Ureter (tissue), 1 donor: ENCODE data around the gene FADS2. TPM values are rescaled to one million over a fixed set of nuclear protein-coding genes. Genes with fewer than 3 reads are reported as not detected.

ENCODE experiments used
- DNase-seq: peaks from one replicate; pipeline ENCODE4 v3.0.0-alpha.2; 2020; ENCODE audit warnings: low spot score
- total RNA-seq: library from RNA; stranded (reverse); gene quantifications from one replicate; pipeline ENCODE4 v1.2.4, GENCODE V29; 2023
- donor health status: DM: yes; HTN: yes; CAD: no.

Gene FADS2
- total RNA-seq = 118 TPM

DNA sequence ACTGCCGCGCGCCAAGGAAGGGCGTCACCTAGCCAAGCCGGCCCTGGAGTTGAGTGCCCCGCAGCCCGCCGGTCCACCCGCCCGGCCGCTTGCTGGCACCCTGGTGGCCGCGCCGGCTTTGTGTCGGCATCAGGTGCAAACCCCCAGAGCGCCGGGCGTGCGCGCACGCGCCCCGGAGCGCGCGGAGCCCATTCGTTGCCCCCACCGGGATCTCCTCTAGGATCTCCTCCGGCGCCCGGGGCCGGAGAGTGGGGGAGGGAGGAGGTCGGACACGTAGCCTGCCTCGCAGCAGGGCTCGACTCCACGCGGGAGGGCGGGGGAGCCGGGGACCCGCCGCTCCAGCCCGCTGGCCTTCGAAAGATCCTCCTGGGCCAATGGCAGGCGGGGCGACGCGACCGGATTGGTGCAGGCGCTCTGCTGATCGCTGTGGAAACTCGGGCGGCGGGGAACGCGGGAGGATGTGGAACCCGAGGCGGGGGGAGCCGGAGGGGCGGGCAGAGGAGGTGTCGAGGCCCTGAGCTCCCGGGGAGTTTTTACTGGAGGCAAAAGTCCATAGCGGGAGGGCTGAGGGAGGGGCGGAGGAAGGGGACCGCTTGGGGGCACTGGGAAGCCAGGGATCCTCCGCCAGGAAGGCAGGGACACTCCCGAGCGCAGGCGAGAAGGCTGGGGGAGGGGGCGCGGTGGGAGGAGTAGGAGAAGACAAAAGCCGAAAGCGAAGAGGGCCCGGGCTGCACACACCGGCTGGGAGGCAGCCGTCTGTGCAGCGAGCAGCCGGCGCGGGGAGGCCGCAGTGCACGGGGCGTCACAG lies at the start of gene FADS2:
Gene FADS2 (plus strand): TSS at position 730 of the 808 bp plus-strand sequence. CDS start 91 bp downstream, outside the sequence.
- DNase-seq = peak; percentile 95

DNA sequence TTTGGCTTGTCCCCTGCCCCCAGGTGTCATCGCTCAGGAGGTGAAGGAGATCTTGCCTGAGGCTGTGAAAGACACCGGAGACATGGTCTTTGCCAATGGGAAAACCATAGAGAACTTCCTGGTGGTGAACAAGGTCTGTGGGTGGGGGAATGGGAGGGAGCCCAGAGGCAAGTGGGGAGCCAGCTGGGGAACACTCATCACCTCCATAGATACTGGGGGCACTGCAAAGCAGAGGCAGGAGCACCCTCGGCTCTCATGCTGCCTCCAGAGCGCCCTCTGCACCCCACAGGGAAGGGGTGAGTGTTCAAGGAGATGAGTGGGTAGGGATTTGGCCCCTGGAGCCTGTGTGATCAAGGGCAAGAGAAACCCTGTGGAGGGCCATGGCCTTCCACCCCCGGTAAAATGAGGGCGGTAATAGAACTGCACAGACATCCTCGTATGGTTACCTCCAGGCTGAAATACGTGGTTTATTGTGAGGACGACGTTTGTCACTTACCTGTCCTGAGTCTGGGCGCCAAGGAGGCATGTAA lies 49.7 kb upstream of the FADS2 start:
- DNase-seq = no peak

DNA sequence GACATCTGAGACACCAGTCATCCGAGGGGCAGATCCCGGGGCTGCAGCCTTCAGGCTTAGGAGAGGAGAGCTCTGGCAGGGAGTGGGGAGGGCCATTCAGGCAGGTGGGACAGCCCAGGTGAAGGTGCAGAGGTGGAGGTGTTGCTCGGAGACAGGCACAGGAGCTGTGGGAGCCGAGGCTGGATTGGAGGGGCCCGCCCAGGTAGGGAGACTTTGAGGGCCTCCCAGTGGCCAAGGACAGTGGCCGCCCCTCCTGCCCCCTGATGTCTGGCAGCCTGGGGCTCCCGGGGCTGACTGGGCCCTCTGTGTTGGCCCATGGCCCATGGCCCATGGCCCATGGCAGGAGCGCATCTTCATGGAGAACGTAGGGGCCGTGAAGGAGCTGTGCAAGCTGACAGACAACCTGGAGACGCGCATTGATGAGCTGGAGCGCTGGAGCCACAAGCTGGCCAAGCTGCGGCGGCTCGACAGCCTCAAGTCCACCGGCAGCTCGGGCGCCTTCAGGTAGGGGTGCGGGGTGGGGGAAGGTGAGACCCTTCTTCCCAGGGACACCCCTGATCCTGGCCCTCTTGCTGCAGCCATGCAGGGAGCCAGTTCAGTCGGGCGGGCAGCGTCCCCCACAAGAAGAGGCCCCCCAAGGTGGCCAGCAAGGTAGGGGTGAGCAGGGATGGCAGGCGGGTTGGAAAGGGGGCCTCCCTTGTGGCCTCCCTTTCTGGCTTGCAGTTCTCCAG lies 49.0 kb upstream of the FADS2 start:
- DNase-seq = no peak

DNA sequence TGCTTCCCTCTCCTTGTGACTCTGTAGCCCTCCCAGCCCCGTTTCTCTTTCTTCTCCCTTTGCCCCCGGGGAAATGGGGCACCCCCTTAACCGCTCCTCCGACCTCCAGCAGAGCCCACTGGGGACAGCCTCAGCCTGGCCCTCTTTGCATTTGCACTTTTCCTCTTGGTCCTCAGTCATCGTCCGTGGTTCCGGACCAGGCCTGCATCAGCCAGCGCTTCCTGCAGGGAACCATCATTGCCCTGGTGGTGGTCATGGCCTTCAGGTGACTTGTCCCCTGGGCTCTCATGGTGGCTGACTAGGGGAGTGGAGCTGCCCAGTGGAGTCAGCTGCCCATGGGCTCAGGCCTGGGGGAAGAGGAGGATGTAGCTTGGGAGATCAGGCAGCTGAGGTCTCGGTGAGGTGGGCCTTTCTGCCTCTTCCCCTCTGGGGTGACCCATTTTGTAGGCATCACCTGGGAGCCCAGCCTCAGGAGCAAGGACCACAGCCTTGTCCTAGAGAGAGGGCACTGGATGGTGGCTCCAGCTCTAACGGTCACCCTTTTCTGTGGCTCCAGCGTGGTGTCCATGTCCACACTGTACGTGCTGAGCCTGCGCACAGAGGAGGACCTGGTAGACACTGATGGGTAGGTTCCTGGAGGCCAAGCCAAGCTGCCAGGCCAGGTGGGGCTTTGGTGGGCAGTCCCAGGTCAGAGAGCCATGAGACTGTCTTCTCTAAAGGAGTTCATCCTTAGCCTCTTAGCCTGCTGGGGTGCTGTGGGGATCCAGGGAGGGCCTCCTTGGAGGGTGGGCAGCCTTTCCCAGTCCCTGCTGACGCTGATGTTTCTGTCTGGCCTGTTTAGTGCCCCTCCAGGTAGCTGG lies 48.2 kb upstream of the FADS2 start:
- no peak for DNase-seq

DNA sequence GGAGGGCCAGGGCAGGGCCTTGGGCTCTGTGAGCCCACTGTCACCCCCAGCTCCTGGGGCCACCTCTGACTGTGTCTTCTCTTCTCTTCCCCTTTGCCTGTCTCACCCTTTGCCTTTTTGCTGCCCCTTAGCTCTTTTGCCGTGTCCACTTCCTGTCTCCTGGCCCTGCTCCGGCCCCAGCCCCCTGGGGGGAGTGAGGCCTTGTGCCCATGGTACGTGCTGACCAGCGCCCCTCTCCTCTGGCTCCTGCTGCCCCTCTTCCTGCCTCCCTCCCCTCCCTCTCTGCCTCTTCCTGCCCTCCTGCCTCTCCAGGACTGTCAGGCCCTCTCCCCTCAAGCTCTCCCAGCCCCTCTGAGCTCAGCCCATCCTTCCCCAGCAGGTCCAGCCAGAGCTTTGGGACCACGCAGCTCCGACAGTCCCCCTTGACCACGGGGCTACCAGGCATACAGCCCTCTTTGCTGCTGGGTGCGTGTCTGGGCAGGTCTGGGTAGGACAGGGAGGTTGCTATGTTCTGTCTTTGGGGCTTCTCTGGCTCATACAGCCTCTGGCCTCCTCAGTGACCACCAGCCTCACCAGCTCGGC lies 47.4 kb upstream of the FADS2 start:
- DNase-seq = no peak

DNA sequence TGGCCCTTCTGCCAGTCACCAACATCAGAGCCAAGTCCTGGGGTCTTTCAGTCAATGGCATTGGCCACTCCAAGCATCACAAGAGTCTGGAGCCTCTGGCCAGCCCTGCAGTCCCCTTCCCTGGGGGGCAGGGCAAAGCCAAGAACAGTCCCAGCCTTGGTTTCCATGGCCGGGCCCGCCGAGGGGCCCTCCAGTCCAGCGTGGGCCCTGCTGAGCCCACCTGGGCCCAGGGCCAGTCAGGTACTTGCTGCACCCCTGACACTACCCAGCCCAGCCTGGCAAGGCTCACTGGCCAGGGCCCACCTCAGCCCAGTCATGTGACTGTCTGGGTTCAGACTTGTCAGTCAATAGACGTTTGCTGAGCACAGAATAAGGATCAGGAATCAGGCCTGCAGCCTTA lies 46.5 kb upstream of the FADS2 start:
- DNase-seq = no peak

DNA sequence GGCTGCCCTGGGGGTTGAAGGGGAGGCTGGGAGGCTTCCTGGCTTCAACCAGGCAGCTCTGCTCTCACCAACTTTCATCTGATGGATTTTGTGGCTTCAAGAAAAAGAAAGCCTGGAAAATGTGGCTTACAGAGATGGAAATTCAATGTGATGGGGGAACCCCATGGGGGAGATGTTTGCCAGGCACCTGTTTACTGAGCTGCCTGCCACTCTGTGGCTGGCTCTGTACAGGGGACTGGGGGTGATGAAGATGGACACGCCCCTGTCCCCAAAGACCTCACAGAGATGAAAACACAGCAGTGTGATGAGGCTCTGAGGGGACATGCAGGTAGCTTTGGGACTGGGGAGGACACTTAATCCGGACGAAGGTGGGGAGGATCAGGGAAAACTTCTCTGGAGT lies 45.8 kb upstream of the FADS2 start:
- DNase-seq = no peak

DNA sequence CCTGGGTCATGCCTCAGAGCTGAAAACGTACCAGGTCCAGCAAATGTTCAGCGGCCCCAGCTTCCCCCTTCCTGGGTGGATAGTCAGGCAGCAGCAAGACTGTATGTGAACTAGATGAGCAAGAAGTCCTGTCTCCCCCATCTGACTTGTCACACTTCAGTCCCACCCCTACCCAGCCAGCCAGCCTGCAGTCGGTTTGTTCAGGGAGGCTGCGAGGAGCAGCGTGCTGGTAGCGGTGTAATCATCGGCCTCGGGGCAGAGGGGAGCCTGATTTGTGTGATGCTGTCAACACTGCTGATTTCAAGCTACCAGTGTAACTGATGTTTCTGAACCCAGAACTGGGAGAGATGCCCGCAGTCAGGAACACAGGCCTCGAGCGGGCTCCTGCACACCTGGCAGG lies 45.3 kb upstream of the FADS2 start:
- DNase-seq = no peak

DNA sequence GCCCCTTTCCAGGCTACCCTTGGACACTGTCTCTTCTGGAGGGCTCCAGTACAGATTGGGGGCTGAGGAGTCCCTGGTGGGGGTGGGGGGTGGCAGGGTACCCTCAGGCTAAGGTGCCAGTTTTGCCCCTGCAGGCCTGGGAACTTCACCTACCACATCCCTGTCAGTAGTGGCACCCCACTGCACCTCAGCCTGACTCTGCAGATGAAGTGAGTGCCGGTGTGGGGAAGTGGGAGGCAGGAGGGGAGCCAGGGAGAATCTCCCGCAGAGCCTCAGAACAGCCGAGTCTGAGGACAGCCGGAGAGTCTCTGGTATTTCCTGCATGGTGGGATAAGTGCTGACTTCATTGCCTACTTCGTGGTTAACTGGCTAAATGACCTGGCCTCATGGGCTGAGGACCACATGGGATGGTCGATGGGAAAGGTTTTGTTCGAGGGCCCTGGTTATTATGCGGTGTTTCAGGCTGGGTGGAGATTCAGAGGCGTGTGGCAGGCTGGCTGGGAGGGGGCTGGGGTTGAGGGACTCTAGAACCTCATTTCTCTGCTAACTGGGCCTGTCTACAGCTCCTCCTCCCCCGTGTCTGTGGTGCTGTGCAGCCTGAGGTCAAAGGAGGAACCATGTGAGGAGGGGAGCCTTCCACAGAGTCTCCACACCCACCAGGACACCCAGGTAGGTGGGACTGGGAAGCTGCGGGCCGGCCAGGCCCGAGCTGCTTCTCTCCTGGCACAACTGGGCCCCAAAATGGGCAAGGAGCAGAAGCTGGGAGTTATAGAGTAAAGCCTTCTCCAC lies 44.2 kb upstream of the FADS2 start:
- no peak for DNase-seq

DNA sequence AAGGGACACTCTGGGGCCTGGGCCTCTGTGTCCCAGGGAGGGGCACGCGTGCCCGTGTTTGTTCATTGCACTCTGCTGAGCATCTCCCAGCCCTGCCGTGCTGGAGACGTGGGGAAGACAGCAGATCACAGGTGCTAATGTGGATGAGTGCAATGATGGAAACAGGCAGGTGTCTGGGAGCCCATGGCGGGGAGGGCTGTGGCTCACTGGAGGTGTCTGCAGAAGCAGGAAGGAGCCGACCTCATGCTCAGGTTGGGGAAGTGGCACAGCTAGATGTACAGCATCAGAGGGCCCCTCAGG lies 43.6 kb upstream of the FADS2 start:
- DNase-seq = no peak

DNA sequence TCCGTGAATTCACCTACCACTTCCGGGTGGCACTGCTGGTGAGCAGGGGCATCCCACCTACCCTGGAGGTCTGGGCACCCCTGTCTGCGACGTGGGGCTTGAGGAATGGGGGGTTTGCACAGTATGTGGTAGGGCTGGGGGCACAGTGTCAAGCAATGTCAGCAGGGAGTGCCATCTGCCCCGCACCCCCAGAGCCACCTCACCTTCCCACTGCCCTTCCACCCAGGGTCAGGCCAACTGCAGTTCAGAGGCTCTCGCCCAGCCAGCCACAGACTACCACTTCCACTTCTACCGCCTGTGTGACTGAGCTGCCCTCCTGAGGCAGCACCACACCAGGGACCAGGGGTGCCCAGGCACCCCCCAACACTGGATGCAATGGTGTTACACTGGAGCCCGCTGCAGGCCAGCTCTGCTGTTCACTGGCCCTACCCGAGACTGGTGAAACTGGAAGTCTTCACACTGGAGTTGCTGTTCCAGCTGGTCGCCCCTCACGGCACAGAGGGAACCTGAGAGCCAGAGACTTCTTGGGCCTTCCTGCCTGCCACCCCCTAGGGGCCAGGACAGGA lies 42.2 kb upstream of the FADS2 start:
- no peak for DNase-seq

DNA sequence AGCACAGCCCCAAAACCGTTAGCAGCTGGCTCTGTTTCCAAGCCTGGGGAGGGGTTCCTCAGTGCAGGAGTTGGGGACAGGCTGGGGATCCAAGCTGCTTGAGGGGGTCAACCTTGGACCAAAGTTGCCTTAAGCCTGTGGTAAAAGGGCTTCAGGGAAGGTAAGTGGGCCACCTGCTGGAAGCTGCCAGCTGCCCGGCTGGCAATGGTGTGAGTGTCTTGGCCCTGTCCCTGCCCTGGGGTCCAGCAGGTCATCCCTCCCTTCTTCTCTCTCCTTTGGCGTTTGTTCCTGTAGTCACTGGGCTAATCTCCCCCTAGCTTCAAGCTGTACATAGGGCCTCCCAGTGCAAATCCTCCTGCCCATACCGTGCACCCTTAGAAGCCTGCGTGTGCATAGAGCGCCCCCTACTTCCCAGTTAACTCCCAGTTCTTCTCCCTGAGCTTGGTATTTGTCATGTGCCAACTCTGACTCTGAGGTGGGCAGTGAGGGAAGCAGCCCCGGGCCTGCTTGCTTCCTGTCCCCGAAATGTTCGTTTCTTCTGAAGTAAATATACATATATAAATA lies 40.1 kb upstream of the FADS2 start:
- no peak for DNase-seq

DNA sequence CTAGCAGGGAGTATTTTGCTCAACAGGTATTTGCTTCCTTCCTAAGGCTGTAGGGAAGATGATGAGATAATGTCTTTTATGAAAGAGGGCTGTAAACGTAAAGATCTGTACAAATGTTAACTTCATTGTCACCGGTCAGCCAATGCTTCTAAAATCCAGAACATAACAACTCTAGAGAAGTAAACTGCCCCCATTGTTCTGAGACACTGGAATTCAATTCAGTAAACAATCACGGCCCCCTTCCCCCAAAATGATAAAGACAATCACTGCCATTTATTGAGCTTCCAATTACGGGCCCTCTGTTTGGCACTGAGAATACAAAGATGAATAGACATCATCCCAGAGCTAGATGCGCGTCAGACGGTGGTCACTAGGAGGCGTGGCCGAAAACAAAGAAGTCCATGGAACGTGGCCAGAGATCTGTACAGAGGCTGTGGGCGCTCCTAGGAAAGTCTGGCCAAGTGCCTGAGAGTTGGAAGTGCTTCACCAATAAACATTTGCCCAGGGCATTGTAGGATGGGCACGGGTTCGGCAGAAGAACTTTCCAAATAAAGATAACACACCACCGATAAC lies 36.3 kb upstream of the FADS2 start:
- DNase-seq = peak; percentile 67

DNA sequence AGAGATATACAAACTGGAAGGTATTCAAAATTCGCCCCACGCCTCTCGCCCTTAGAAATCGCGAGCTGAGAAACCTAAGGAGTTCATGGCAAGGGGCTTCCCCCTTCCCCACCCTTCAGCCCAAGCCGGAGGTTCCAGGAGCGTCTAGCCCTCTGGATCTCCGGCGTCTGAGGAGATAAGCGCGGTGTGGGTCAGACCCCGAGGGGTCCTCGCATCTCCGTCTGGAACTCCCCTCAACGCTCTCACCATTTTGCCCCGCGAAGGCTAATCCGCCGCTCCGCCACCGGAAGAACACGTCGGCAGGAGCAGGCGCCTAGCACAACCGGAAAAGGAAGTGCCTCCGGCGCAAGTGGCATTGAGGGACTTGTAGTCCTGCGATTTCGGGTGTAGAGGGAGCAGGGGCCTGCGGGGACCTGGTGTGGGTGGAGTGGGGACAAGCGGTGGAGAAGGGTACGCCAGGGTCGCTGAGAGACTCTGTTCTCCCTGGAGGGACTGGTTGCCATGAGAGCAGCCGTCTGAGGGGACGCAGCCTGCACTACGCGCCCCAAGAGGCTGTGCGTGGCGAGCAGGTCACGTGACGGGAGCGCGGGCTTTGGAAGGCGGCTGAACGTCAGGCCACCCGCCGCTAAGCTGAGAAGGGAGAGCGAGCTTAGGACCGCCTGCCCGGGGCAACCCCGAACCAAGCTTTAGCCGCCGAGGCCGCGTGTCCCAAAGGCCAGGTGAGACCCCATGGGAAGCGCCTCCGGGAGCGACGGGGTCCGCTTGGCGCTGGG lies 35.6 kb upstream of the FADS2 start, which contains the start of the genes FEN1 and TMEM258:
Gene FEN1 (plus strand): TSS at position 602 of the 773 bp plus-strand sequence. CDS start 2,451 bp downstream, outside the sequence.
Gene TMEM258 (minus strand): TSS at position 290 of the 773 bp plus-strand sequence. CDS start 41 bp downstream, at position 249.
- peak; percentile 91 for DNase-seq

DNA sequence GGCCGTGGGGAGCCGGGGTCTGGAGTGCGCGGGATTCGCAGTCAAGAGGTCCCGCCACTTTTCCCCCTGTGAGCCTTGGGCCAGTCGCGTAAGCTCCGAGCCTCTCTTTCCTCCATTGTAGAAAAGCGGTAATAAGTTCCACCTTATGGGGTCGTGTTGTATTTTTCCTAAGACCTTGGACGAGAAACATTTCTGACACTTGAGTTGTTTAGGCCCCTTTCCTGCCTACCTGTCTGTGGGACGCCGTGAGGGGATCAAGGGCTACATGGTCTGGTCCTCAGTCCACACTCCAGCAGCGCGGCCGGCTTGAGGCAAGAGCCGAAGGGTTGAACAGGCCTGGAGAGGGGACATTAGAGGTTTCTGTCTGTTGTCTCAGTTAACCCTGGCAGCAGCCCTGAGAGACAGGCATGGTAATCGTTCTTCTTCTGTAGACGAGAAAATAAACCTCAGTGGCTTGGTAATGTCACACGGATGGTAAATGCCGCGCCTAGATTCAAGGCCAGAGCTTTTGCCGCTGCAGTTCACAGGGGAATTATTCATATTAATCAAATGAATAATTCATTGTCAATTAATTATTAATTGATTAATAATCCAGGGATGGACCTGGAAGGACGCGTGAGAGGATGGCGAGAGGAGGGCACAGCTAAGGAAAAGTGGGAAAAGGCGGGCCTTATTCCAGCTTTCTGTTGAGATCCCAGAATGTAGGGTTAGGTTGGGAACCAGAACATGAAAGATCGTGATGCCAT lies 34.8 kb upstream of the FADS2 start:
- DNase-seq = no peak

DNA sequence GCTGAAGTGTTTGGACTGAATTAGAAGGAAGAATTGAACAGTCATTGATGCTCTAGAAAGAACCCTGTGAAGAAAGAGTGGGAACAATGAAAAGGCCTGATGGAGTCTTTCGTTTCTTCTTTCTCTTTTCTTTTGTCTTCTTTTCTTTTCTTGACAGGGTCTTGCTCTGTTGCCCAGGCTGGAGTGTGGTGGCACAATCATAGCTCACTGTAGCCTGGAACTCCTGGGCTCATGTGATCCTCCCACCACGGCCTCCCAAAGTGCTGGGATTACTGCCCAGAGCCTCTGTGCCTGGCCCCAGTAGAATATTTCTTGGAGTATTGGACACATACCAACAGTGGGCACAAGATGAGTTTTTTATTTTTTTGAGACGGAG lies 34.3 kb upstream of the FADS2 start:
- no peak for DNase-seq

DNA sequence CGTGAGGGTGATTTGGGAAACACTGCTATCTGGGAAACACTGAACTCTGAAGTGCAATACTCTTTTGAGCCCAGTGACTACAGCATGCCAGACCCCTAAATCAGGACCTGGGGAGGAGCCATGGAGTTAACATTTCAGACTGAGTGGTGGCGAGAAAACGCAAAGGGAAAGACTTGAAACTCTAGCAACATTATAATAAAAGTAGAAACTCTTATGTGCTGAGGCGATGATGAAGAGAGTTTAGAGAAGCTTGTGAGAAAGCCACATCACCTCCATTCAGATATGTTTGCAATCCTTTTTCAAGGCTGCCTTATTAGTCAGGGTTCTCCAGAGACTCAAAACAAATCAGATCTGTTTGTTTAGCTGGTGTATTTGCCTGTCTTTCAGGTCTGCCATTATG lies 33.5 kb upstream of the FADS2 start:
- DNase-seq = no peak

DNA sequence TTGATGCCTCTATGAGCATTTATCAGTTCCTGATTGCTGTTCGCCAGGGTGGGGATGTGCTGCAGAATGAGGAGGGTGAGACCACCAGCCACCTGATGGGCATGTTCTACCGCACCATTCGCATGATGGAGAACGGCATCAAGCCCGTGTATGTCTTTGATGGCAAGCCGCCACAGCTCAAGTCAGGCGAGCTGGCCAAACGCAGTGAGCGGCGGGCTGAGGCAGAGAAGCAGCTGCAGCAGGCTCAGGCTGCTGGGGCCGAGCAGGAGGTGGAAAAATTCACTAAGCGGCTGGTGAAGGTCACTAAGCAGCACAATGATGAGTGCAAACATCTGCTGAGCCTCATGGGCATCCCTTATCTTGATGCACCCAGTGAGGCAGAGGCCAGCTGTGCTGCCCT lies 32.6 kb upstream of the FADS2 start:
- DNase-seq = no peak
